K562 (cell line): Measurements from ENCODE around the gene HOXC4. TPM values are rescaled to one million over a fixed set of nuclear protein-coding genes. Genes with fewer than 3 reads are reported as not detected.
A peak's percentile ranks its signal among the peaks of the same experiment; 100 is the strongest.

Experiments
- ATAC-seq: fragments of 200-7000 bp; cut with Tn5 transposase; 3 replicates; pipeline ENCODE4 v1.9.1; 2020; ENCODE audit warnings: moderate library complexity
- BruUV-seq: library from RNA; stranded (reverse); fragments of 400-500 nt; replicated peaks from 2 replicates; lab custom pipeline; 2021; lab: Mats Ljungman, UMichigan
- CTCF ChIA-PET: fragments of 300-600 bp; formaldehyde crosslinking; extraction: SDS; loops from one replicate; lab custom pipeline; 2021; ENCODE audit warnings: low intra/inter-chr PET ratio; lab: Yijun Ruan, JAX
- POLR2A ChIA-PET: fragments of 300-600, 350-650 bp; sonication (Branson Sonifier 250); formaldehyde crosslinking; extraction: SDS; loops from one replicate; lab custom pipeline; 2021; ENCODE audit warnings: antibody characterized with exemption, inconsistent platforms; lab: Yijun Ruan, JAX
- DNase-seq, 4 experiments: peaks; one replicate each; pipeline versions ENCODE4 v3.0.0 to v3.0.0-alpha.2; 2011 to 2018; ENCODE audit warnings: low spot score in 3 of 4, mixed read lengths in 3 of 4; ENCODE audit errors: extremely low read depth in 1 of 4
- FAIRE-seq: peaks from 2 replicates; lab custom pipeline; 2011; peaks lifted over from hg19 to GRCh38; lab: Jason Lieb, UNC
- H2AFZ ChIP-seq: 2 replicates; pipeline ENCODE4 v1.6.0; 2011; ENCODE audit warnings: low read depth, low read length, control low read depth, inconsistent platforms
- H3K27ac ChIP-seq: fragments of 200-600 bp; 3 replicates; pipeline ENCODE4 v1.8.0; 2011; ENCODE audit warnings: low read depth, mild to moderate bottlenecking, control low read depth, inconsistent platforms, low read length, moderate library complexity, mixed read lengths; ENCODE audit errors: extremely low read depth
- H3K27me3 ChIP-seq, 2 experiments: fragments of 300-600 bp in 1 of 2; 2 replicates in 1 of 2; 3 replicates in 1 of 2; pipeline versions ENCODE4 v1.6.0 to v1.8.0; 2011; ENCODE audit warnings: inconsistent platforms in 2 of 2, low read length in 2 of 2, mild to moderate bottlenecking in 1 of 2, mixed read lengths in 1 of 2, moderate library complexity in 1 of 2; ENCODE audit not compliant: control insufficient read depth in 2 of 2, insufficient read depth in 2 of 2
- H3K36me3 ChIP-seq: fragments of 300-600 bp; 3 replicates; pipeline ENCODE4 v1.8.0; 2011; ENCODE audit warnings: mild to moderate bottlenecking, low read length, inconsistent platforms; ENCODE audit not compliant: control insufficient read depth, insufficient read depth
- H3K4me1 ChIP-seq, 2 experiments: fragments of 200-600 bp in 1 of 2; replicated peaks in 1 of 2; 2 replicates in 1 of 2; 3 replicates in 1 of 2; pipeline versions ENCODE4 v1.5.1 to v1.8.0; 2011; ENCODE audit warnings: inconsistent platforms in 2 of 2, low read length in 2 of 2, mild to moderate bottlenecking in 1 of 2, mixed read lengths in 1 of 2, moderate library complexity in 1 of 2; ENCODE audit not compliant: control insufficient read depth in 2 of 2, insufficient read depth in 2 of 2
- H3K4me2 ChIP-seq: 2 replicates; pipeline ENCODE4 v1.6.1; 2011; ENCODE audit warnings: low read length, control low read depth, inconsistent platforms, mixed read lengths; ENCODE audit not compliant: insufficient read depth
- H3K4me3 ChIP-seq: fragments of 200-600 bp; sonication (generic), shearing (Covaris generic); 2 replicates; pipeline ENCODE4 v1.5.1; 2016; ENCODE audit warnings: control low read depth, inconsistent platforms
- H3K79me2 ChIP-seq: fragments of 200-600 bp; 3 replicates; pipeline ENCODE4 v1.8.0; 2011; ENCODE audit warnings: low read length, inconsistent platforms; ENCODE audit not compliant: control insufficient read depth, insufficient read depth
- H3K9ac ChIP-seq, 2 experiments: 2 replicates each; pipeline versions ENCODE4 v1.6.0 to v1.6.1; 2011; ENCODE audit warnings: low read depth in 2 of 2, low read length in 2 of 2, control low read depth in 1 of 2, inconsistent platforms in 1 of 2, mild to moderate bottlenecking in 1 of 2, mixed read lengths in 1 of 2; ENCODE audit not compliant: insufficient read depth in 1 of 2
- H3K9me1 ChIP-seq: one replicate; pipeline ENCODE4 v1.6.0; 2011; ENCODE audit warnings: inconsistent platforms, mild to moderate bottlenecking, low read length, moderate library complexity; ENCODE audit not compliant: control insufficient read depth, insufficient read depth
- H3K9me3 ChIP-seq: replicated peaks from 2 replicates; pipeline ENCODE4 v1.5.1; 2011; ENCODE audit warnings: low read depth, low read length, inconsistent platforms; ENCODE audit not compliant: control insufficient read depth, insufficient read depth
- H4K20me1 ChIP-seq: replicated peaks from 2 replicates; pipeline ENCODE4 v1.6.1; 2011; ENCODE audit warnings: low read length, inconsistent platforms, mixed read lengths; ENCODE audit not compliant: control insufficient read depth, insufficient read depth
- GTF2E2 ChIP-seq: fragments of 200-800 bp; sonication (Bioruptor generic); IDR thresholded peaks from 2 replicates; pipeline ENCODE4 v1.6.1; 2016; ENCODE audit warnings: missing genetic modification characterization, missing compliant biosample characterization
- POLR3G ChIP-seq: IDR thresholded peaks from 2 replicates; pipeline ENCODE4 v1.6.1; 2011; ENCODE audit not compliant: insufficient read length, insufficient replicate concordance; ENCODE audit errors: extremely low read depth
- RAD51 ChIP-seq: fragments of 450-650 bp; IDR thresholded peaks from 2 replicates; pipeline ENCODE4 v1.7.1; 2016; ENCODE audit warnings: low read depth, mild to moderate bottlenecking, borderline replicate concordance
- SPI1 ChIP-seq: IDR thresholded peaks from 2 replicates; pipeline ENCODE4 v1.6.1; 2011; ENCODE audit warnings: low read depth, low read length, control low read depth, borderline replicate concordance
- ZFPM2 ChIP-seq: fragments of 250-450 bp; sonication (Bioruptor Pico); IDR thresholded peaks from 2 replicates; pipeline ENCODE4 v1.5.1; 2022; ENCODE audit warnings: mild to moderate bottlenecking
- WGBS: fragments of 100-300 bp; shearing (Covaris generic); methylation state at CpG from one replicate; pipeline ENCODE4 v1.1.6; 2016; ENCODE audit warnings: low coverage, mixed read lengths; ENCODE audit not compliant: insufficient coverage; ENCODE audit errors: missing lambda C conversion rate; 5-methylcytosine and 5-hydroxymethylcytosine counted together
- in situ Hi-C: fragments of 300-500 bp; cut with MboI; formaldehyde crosslinking; loops from 4 replicates; pipeline ENCODE4 v1.15.0; 2018; ENCODE audit warnings: inconsistent platforms, mixed read lengths
- intact Hi-C: fragments of 100-400 bp; cut with micrococcal nuclease; formaldehyde crosslinking; loops from 2 replicates; pipeline ENCODE4 v1.14.2; 2022
- polyA plus RNA-seq, 8 experiments: library from polyadenylated mRNA; depleted of rRNA in 4 of 8; stranded (reverse) in 5 of 8; unstranded in 3 of 8; fragments of >200 nt; fragmentation: Nextera tagmentation in 2 of 8; fragmentation: Illumina TruSeq in 1 of 8; extraction: Ambion mirVana in 2 of 8; extraction: Trizol in 1 of 8; gene quantifications; 2 replicates each; pipeline versions ENCODE4 v1.2.1 to v1.2.3, GENCODE V29; 2011 to 2014; ENCODE audit warnings: inconsistent platforms in 1 of 8, missing spikeins in 1 of 8
- total RNA-seq, 7 experiments: library from RNA; depleted of rRNA in 6 of 7; stranded (reverse); fragments of >200 nt in 6 of 7; fragmentation: Illumina TruSeq in 2 of 7; extraction: Trizol in 2 of 7; gene quantifications; 2 replicates each; pipeline versions ENCODE4 v1.2.1 to v1.2.3, GENCODE V29; 2011 to 2021; ENCODE audit warnings: low replicate concordance in 1 of 7
- TF ChIP-seq, protein P1 (sequence below): fragments of 200-800 bp; sonication (Bioruptor generic); IDR thresholded peaks from 2 replicates; pipeline ENCODE4 v1.6.1; 2017; ENCODE audit warnings: missing genetic modification characterization, missing compliant biosample characterization
- TF ChIP-seq, protein P2 (sequence below): sonication (generic); formaldehyde crosslinking; IDR thresholded peaks from 2 replicates; pipeline ENCODE4 v1.5.0; 2020; ENCODE audit warnings: missing genetic modification reagents
- TF ChIP-seq, protein P3 (sequence below): sonication (generic); formaldehyde crosslinking; IDR thresholded peaks from 2 replicates; pipeline ENCODE4 v1.9.0; 2022; ENCODE audit warnings: mild to moderate bottlenecking, missing genetic modification reagents
- TF ChIP-seq, protein P4 (sequence below): fragments of 450-650 bp; formaldehyde crosslinking; IDR thresholded peaks from 2 replicates; pipeline ENCODE4 v1.4.0; 2020; ENCODE audit warnings: mild to moderate bottlenecking, mixed read lengths

HOXC4 gene
- total and polyA plus RNA-seq, 9 of the 15 experiments (the other 6 are each of a cell fraction or from before 2014, with no cell fraction given): 0.06 to 1.5 (median 0.44) TPM; not detected in 1

DNA sequence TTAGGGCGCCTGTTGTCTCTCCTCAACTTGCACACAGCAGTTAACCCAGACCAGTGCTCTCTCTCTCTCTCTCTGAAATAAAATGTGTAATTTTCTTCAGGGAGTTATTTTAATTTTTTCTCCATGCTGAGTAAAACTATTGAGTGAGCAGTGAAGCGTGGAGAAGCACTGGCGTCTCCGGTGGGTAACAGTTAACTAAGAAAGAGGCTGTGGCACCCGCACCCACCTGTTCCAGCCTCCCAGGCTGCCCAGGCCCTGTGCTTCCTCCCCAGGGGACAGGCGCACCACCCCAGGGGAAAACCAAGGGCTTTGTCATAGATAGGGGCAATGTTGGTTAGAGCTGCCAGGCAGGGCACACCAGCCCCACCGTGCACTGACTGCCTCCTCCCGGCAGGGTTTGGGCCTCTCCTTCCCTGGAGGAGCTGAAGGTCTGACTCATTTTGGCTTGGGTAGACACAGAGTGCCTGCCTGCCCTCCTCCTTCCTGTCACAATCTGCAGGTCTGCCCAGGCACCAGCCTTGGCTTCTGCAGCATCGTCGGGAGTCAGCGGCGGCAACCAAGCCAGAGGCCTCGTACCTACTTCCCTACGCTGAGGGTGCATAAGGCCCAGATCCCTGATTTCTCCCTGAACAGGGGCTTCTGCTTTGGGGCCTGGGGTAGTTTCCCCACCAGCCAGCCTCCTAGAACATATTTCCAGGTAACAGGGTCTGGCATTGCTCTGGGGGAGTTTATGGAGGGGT lies 16.8 kb upstream of the HOXC4 start (continued):
- no peak for TF ChIP-seq GTF2E2 (tag)
- no peak for TF ChIP-seq SPI1

DNA sequence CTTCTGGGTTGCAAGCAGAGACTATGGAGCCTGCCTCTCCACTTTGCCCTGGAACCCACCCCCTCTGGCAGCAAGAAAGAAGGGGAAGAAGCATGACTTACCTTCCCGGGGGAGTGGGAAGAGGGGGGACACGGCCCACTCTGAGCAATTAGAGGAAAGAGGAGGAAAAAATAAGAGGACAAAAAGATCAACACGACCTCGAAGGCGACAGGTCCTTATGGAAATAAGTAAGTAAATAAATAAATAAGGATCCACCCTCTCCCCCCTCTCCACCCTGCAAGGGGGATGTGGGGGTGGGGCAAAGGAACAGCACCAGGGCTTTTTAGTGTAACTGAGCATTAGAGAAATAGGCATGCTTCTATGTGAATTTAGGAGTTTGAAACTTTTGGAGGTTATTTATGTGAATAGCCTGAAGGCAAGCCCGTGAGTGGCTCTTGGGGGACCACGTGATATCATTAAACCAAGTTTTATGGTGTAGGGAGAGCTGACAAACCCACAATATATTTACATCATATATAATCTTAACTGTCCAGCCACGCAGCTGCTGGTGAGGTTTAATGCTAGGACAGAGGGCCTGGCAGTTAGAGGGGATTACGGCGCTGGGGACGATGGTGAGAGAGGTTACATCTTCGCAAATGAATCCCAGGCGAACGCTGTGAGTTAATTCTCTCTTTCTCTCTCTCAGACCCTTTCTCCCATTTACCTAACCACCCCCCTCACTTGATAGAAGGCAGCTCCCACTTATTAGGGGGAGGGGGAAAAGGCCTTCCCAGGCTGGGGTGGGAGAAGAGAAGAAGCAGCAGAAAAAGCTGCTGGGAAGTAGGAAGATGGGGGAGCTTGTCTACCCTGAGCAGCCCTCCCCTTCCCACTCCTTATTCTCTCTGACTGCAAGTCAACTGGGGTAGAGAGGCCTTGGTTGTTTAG lies 16.0 kb upstream of the HOXC4 start:
- no peaks in the 10 kb centered on the region for H3K9me3 ChIP-seq
- DNase-seq (no peak), FAIRE-seq (no peak), ATAC-seq (no peak)
- H4K20me1 ChIP-seq: no peaks in the 10 kb centered on the region
- no peak overlapping the region for H3K4me3 ChIP-seq
- no peak overlapping the region for H2AFZ ChIP-seq
- H3K27ac ChIP-seq: no peak overlapping the region
- ChIA-PET CTCF (no interaction called here), POLR2A (interaction anchor here (0.5 to 1.1 kb wide), 3 partner anchors 47 to 154 kb away, joined by 3 read pairs; no protein-coding TSS in a partner anchor)
- peak; percentile 39; the same call in 1 of the 2 replicates for TF ChIP-seq RAD51
- no peak for TF ChIP-seq ZFPM2 (CRISPR knock-in tag)
- TF ChIP-seq, protein P1, sequence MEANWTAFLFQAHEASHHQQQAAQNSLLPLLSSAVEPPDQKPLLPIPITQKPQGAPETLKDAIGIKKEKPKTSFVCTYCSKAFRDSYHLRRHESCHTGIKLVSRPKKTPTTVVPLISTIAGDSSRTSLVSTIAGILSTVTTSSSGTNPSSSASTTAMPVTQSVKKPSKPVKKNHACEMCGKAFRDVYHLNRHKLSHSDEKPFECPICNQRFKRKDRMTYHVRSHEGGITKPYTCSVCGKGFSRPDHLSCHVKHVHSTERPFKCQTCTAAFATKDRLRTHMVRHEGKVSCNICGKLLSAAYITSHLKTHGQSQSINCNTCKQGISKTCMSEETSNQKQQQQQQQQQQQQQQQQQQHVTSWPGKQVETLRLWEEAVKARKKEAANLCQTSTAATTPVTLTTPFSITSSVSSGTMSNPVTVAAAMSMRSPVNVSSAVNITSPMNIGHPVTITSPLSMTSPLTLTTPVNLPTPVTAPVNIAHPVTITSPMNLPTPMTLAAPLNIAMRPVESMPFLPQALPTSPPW: peak; percentile 14; the same call in 1 of the 2 replicates
- TF ChIP-seq, protein P2, sequence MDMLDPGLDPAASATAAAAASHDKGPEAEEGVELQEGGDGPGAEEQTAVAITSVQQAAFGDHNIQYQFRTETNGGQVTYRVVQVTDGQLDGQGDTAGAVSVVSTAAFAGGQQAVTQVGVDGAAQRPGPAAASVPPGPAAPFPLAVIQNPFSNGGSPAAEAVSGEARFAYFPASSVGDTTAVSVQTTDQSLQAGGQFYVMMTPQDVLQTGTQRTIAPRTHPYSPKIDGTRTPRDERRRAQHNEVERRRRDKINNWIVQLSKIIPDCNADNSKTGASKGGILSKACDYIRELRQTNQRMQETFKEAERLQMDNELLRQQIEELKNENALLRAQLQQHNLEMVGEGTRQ (CRISPR knock-in tag): 0 out of 2 replicates have a peak, but pooled peaks have one; percentile 24
- TF ChIP-seq, protein P3, sequence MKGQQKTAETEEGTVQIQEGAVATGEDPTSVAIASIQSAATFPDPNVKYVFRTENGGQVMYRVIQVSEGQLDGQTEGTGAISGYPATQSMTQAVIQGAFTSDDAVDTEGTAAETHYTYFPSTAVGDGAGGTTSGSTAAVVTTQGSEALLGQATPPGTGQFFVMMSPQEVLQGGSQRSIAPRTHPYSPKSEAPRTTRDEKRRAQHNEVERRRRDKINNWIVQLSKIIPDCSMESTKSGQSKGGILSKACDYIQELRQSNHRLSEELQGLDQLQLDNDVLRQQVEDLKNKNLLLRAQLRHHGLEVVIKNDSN: peak; percentile 60; the same call in 1 of the 2 replicates
- no peak for TF ChIP-seq POLR3G
- TF ChIP-seq, protein P4, sequence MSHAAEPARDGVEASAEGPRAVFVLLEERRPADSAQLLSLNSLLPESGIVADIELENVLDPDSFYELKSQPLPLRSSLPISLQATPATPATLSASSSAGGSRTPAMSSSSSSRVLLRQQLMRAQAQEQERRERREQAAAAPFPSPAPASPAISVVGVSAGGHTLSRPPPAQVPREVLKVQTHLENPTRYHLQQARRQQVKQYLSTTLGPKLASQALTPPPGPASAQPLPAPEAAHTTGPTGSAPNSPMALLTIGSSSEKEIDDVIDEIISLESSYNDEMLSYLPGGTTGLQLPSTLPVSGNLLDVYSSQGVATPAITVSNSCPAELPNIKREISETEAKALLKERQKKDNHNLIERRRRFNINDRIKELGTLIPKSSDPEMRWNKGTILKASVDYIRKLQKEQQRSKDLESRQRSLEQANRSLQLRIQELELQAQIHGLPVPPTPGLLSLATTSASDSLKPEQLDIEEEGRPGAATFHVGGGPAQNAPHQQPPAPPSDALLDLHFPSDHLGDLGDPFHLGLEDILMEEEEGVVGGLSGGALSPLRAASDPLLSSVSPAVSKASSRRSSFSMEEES (CRISPR knock-in tag): peak; percentile 34; the same call in 1 of the 2 replicates
- no peaks in the 10 kb centered on the region for H3K9me1 ChIP-seq
- H3K4me2 ChIP-seq: no peak overlapping the region
- 27% methylated on average over 14 of the region's 14 CpGs for WGBS
- no TSS peak for BruUV-seq
- no peaks in the 10 kb centered on the region for H3K36me3 ChIP-seq
- no peaks in the 10 kb centered on the region for H3K79me2 ChIP-seq
- H3K4me1 ChIP-seq: peaks cover 0 to 12% of the 10 kb centered on the region in 2 experiments; a peak in 3 of 5 replicates
- H3K9ac ChIP-seq: peak overlapping the region in 1 of 2 experiments; percentile 39; a peak in 1 of 4 replicates
- intact Hi-C loops (no loop called here), in situ Hi-C loops (loop anchor here (5.0 kb wide), 1 partner anchor 95 kb away; no protein-coding TSS in a partner anchor)
- H3K27me3 ChIP-seq: peaks cover 9 to 13% of the 10 kb centered on the region in 2 experiments; a peak in 2 of 5 replicates
